HG03175 (cell line): ENCODE data around the gene C4orf17.

ENCODE experiments used
- ATAC-seq: cut with Tn5 transposase; IDR thresholded peaks from one replicate; pipeline ENCODE4 v1.9.1; 2021; ENCODE audit warnings: mild to moderate bottlenecking, moderate library complexity; ENCODE audit not compliant: unreplicated experiment

Gene C4orf17

GRCh38 chr4:99536271-99536670 lies 25.4 kb downstream of the C4orf17 start:
- no peak for ATAC-seq

GRCh38 chr4:99536848-99537247 lies 26.0 kb downstream of the C4orf17 start:
- ATAC-seq: no peak

GRCh38 chr4:99537674-99538073 lies 26.9 kb downstream of the C4orf17 start:
- no peak for ATAC-seq

GRCh38 chr4:99540277-99540939 lies 29.6 kb downstream of the C4orf17 start:
- no peak for ATAC-seq

GRCh38 chr4:99552872-99553271 lies 42.1 kb downstream of the C4orf17 start:
- no peak for ATAC-seq

GRCh38 chr4:99563310-99564186 lies 52.7 kb downstream of the C4orf17 start, which contains the start of gene TRMT10A:
TRMT10A (minus strand) TSS chr4:99564039; CDS start chr4:99559338, 4,701 bp downstream.
- ATAC-seq: peak; percentile 94

- no peak for ATAC-seq
Observed at GRCh38 chr4:99564921-99565320, 54.1 kb downstream of the C4orf17 start.

- no peak for ATAC-seq
Observed at GRCh38 chr4:99571883-99572282, 61.1 kb downstream of the C4orf17 start.

GRCh38 chr4:99572527-99573240 lies 61.9 kb downstream of the C4orf17 start:
- ATAC-seq: no peak

- no peak for ATAC-seq
Observed at GRCh38 chr4:99573735-99574368, 63.0 kb downstream of the C4orf17 start.

GRCh38 chr4:99574530-99575324 lies 63.9 kb downstream of the C4orf17 start, which contains the start of gene MTTP:
MTTP (plus strand) TSS chr4:99574824; CDS start chr4:99574910, 86 bp downstream.
- ATAC-seq: peak; percentile 77

GRCh38 chr4:99578714-99579113 lies 67.9 kb downstream of the C4orf17 start:
- ATAC-seq: no peak

GRCh38 chr4:99585516-99585915 lies 74.7 kb downstream of the C4orf17 start:
- no peak for ATAC-seq

GRCh38 chr4:99586322-99586721 lies 75.5 kb downstream of the C4orf17 start:
- ATAC-seq: no peak

- no peak for ATAC-seq
Observed at GRCh38 chr4:99586797-99587196, 76.0 kb downstream of the C4orf17 start.

GRCh38 chr4:99587309-99587708 lies 76.5 kb downstream of the C4orf17 start:
- ATAC-seq: no peak

GRCh38 chr4:99587803-99588202 lies 77.0 kb downstream of the C4orf17 start:
- no peak for ATAC-seq

GRCh38 chr4:99591757-99592156 lies 80.9 kb downstream of the C4orf17 start:
- no peak for ATAC-seq
